ENCODE results near the gene AGBL4.

The AGBL4 gene

DNA sequence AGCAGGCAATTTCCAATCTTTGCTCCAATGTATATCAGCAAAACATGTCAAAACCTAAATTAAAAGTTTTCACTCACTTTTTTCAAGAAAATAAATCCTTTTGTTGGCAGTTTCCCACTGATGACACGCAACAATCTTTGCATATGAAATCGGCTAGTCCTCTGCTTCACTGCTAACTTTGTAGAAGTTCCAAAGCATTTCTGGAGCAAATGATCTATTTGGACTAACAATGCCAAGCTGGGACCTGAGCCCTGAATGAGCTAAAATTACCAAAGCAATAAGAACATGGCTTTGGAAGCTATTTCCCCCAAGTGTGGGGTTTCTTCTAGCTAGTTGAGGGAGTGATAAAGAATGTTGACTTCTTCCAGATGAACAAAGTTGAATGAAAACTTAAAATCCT, 1252.2 kb downstream of the AGBL4 start:
- peaks cover 4% of the 10 kb centered on the region for H3K79me1 ChIP-seq (replicated peaks; ENCODE audit: low read length, poor library complexity, severe bottlenecking)
- H3K36me3 ChIP-seq (ENCODE audit: control insufficient read depth in 1 of 2, insufficient read depth in 2 of 2, low read depth in 1 of 2, low read length in 2 of 2) = no peaks in the 10 kb centered on the region
- DNase-seq = no peak
- H3K4me3 ChIP-seq (ENCODE audit: insufficient read depth in 1 of 2, low read depth in 1 of 2, low read length in 2 of 2) = no peak overlapping the region
- H2AFZ ChIP-seq (ENCODE audit: low read depth, low read length) = no peak overlapping the region
- no peak overlapping the region for H2BK120ac ChIP-seq (ENCODE audit: low read depth, low read length)
- H4K8ac ChIP-seq (ENCODE audit: low read length) = no peak overlapping the region
- no peak overlapping the region for H3K27ac ChIP-seq (ENCODE audit: low read length, poor library complexity, severe bottlenecking)
- no peak overlapping the region for H3K4ac ChIP-seq (ENCODE audit: low read depth in 1 of 2, low read length in 2 of 2)
- no peak overlapping the region for H3K18ac ChIP-seq (ENCODE audit: low read depth in 1 of 2, low read length in 2 of 2)
- H3K27me3 ChIP-seq (ENCODE audit: control insufficient read depth in 1 of 2, insufficient read depth in 1 of 2, low read length in 2 of 2) = peaks cover 5 to 8% of the 10 kb centered on the region in 2 experiments
- H4K91ac ChIP-seq (ENCODE audit: low read length) = no peak overlapping the region
- no peak overlapping the region for H2AK5ac ChIP-seq (ENCODE audit: low read length, severe bottlenecking)
- H3K4me1 ChIP-seq (ENCODE audit: control insufficient read depth, insufficient read depth, low read depth, low read length) = peaks cover 8% of the 10 kb centered on the region
- H2BK15ac ChIP-seq (ENCODE audit: low read depth, poor library complexity, severe bottlenecking) = no peak overlapping the region
- no peak overlapping the region for H3K23ac ChIP-seq (ENCODE audit: low read length in 2 of 2)
- H2BK5ac ChIP-seq (ENCODE audit: low read depth, low read length, poor library complexity, severe bottlenecking) = no peak overlapping the region
- no peak overlapping the region for H3K4me2 ChIP-seq (ENCODE audit: low read length, poor library complexity, severe bottlenecking)
- 85% methylated on average over 2 of the region's 2 CpGs for WGBS
- H3K9ac ChIP-seq (ENCODE audit: low read length) = no peak overlapping the region
- H3K14ac ChIP-seq (ENCODE audit: low read length in 2 of 2) = no peak overlapping the region
- H2BK12ac ChIP-seq (ENCODE audit: low read length in 2 of 2) = no peak overlapping the region
- no peaks in the 10 kb centered on the region for H3K9me3 ChIP-seq (ENCODE audit: control insufficient read depth, low read length)

DNA sequence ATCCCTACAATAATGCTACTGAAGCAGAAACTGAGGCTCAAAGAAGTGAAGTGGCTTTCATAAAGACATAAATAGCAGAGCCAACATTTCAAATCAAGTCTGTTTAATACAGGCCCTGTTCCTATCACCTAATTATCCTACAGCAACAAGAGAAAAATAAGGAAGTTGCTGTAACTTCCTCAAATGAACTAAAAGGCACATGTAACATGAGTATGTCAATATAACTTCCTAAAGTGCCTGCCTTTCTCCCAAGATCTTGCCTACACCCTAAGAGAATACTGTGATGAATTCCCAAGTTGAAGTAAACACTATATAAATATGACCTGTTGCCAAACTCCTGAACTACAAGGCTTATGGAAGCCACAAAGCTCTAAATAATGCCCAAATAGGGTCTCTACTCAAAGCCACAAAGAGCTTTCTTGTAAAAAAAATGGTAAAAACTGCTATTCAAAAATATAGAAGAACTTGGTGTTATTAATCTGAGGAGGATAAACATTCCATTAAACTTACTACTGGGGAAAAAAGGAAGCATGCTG, 1255.7 kb downstream of the AGBL4 start:
- H3K4me1 ChIP-seq (ENCODE audit: control insufficient read depth, insufficient read depth, low read depth, low read length) = peaks cover 4% of the 10 kb centered on the region
- no peak overlapping the region for H3K23ac ChIP-seq (ENCODE audit: low read length in 2 of 2)
- no peak overlapping the region for H2BK120ac ChIP-seq (ENCODE audit: low read depth, low read length)
- no peaks in the 10 kb centered on the region for H3K9me3 ChIP-seq (ENCODE audit: control insufficient read depth, low read length)
- no peak overlapping the region for H3K14ac ChIP-seq (ENCODE audit: low read length in 2 of 2)
- H3K36me3 ChIP-seq (ENCODE audit: control insufficient read depth in 1 of 2, insufficient read depth in 2 of 2, low read depth in 1 of 2, low read length in 2 of 2) = peaks cover 0 to 2% of the 10 kb centered on the region in 2 experiments
- no peak overlapping the region for H3K4ac ChIP-seq (ENCODE audit: low read depth in 1 of 2, low read length in 2 of 2)
- H3K9ac ChIP-seq (ENCODE audit: low read length) = no peak overlapping the region
- H2AFZ ChIP-seq (ENCODE audit: low read depth, low read length) = no peak overlapping the region
- H2AK5ac ChIP-seq (ENCODE audit: low read length, severe bottlenecking) = no peak overlapping the region
- no peak overlapping the region for H4K91ac ChIP-seq (ENCODE audit: low read length)
- no peak overlapping the region for H3K27ac ChIP-seq (ENCODE audit: low read length, poor library complexity, severe bottlenecking)
- no peak overlapping the region for H4K8ac ChIP-seq (ENCODE audit: low read length)
- no peaks in the 10 kb centered on the region for H3K27me3 ChIP-seq (ENCODE audit: control insufficient read depth in 1 of 2, insufficient read depth in 1 of 2, low read length in 2 of 2)
- H2BK12ac ChIP-seq (ENCODE audit: low read length in 2 of 2) = no peak overlapping the region
- H3K18ac ChIP-seq (ENCODE audit: low read depth in 1 of 2, low read length in 2 of 2) = no peak overlapping the region
- peak; percentile 10 for DNase-seq
- H2BK5ac ChIP-seq (ENCODE audit: low read depth, low read length, poor library complexity, severe bottlenecking) = no peak overlapping the region
- H3K79me1 ChIP-seq (replicated peaks; ENCODE audit: low read length, poor library complexity, severe bottlenecking) = peaks cover 8% of the 10 kb centered on the region
- H3K4me2 ChIP-seq (ENCODE audit: low read length, poor library complexity, severe bottlenecking) = no peak overlapping the region
- no peak overlapping the region for H3K4me3 ChIP-seq (ENCODE audit: insufficient read depth in 1 of 2, low read depth in 1 of 2, low read length in 2 of 2)
- H2BK15ac ChIP-seq (ENCODE audit: low read depth, poor library complexity, severe bottlenecking) = no peak overlapping the region

DNA sequence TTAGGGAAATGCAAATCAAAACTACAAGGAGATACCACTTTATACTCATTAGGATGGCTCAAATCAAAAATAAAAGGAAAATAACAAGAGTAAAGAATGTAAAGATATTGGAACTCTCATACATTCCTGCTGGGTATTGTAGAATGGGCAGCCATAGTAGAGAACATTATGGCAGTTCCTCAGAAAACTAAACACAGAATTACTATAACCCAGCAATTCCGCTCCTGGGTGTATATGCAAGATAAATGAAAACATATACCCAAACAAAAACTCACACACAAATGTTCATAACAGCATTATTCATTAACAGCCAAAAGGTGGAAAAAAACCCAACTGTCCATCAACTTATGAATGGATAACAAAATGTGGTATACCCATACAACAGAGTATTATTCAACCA, 1258.4 kb downstream of the AGBL4 start:
- Histone ChIP-seq H3K9me3 (ENCODE audit: control insufficient read depth, low read length) (no peaks in the 10 kb centered on the region), H3K23ac (ENCODE audit: low read length in 2 of 2) (no peak overlapping the region), H2AK5ac (ENCODE audit: low read length, severe bottlenecking) (no peak overlapping the region)

DNA sequence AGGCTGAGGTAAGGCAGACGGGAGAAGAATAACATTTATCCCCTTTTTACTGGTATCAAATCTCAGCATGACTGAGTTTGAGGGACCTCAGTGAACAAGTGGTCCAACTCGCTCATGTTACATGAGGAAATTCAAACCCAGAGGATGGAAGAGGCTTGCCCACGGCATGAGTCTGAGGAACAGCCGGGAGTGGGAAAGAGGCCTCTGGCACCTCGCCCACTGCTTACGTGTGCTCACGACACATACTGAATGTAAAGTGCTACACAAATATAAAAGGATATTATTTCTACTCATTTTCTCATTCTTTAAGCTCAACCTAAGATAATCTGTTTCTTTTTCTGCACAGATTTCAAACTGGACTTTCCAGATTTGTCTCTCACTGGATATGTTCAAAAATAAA, 1261.8 kb downstream of the AGBL4 start:
- H4K8ac ChIP-seq (ENCODE audit: low read length) = no peak overlapping the region
- no peak overlapping the region for H2AK5ac ChIP-seq (ENCODE audit: low read length, severe bottlenecking)
- peaks cover 4% of the 10 kb centered on the region for H3K4me1 ChIP-seq (ENCODE audit: control insufficient read depth, insufficient read depth, low read depth, low read length)
- no peak overlapping the region for H3K14ac ChIP-seq (ENCODE audit: low read length in 2 of 2)
- H2BK12ac ChIP-seq (ENCODE audit: low read length in 2 of 2) = no peak overlapping the region
- no peak overlapping the region for H3K23ac ChIP-seq (ENCODE audit: low read length in 2 of 2)
- no peak overlapping the region for H2BK5ac ChIP-seq (ENCODE audit: low read depth, low read length, poor library complexity, severe bottlenecking)
- no peak overlapping the region for H3K4ac ChIP-seq (ENCODE audit: low read depth in 1 of 2, low read length in 2 of 2)
- DNase-seq = no peak
- H3K36me3 ChIP-seq (ENCODE audit: control insufficient read depth in 1 of 2, insufficient read depth in 2 of 2, low read depth in 1 of 2, low read length in 2 of 2) = peaks cover 10% of the 10 kb centered on the region in 2 experiments
- peak overlapping the region in 1 of 2 experiments; percentile 61 for H3K4me3 ChIP-seq (ENCODE audit: insufficient read depth in 1 of 2, low read depth in 1 of 2, low read length in 2 of 2)
- no peaks in the 10 kb centered on the region for H3K27me3 ChIP-seq (ENCODE audit: control insufficient read depth in 1 of 2, insufficient read depth in 1 of 2, low read length in 2 of 2)
- H3K18ac ChIP-seq (ENCODE audit: low read depth in 1 of 2, low read length in 2 of 2) = no peak overlapping the region
- no peak overlapping the region for H3K4me2 ChIP-seq (ENCODE audit: low read length, poor library complexity, severe bottlenecking)
- peak overlapping the region; percentile 39 for H3K9ac ChIP-seq (ENCODE audit: low read length)
- H3K9me3 ChIP-seq (ENCODE audit: control insufficient read depth, low read length) = no peaks in the 10 kb centered on the region
- H2BK120ac ChIP-seq (ENCODE audit: low read depth, low read length) = no peak overlapping the region
- H2BK15ac ChIP-seq (ENCODE audit: low read depth, poor library complexity, severe bottlenecking) = no peak overlapping the region
- no peak overlapping the region for H4K91ac ChIP-seq (ENCODE audit: low read length)
- peaks cover 7% of the 10 kb centered on the region for H3K79me1 ChIP-seq (replicated peaks; ENCODE audit: low read length, poor library complexity, severe bottlenecking)
- no peak overlapping the region for H2AFZ ChIP-seq (ENCODE audit: low read depth, low read length)
- H3K27ac ChIP-seq (ENCODE audit: low read length, poor library complexity, severe bottlenecking) = no peak overlapping the region
- 97% methylated on average over 7 of the region's 7 CpGs for WGBS

More for the DNA sequence above, 1258.4 kb downstream of the AGBL4 start:
- H3K36me3 ChIP-seq (ENCODE audit: control insufficient read depth in 1 of 2, insufficient read depth in 2 of 2, low read depth in 1 of 2, low read length in 2 of 2) = peaks cover 0 to 2% of the 10 kb centered on the region in 2 experiments
- H2BK15ac ChIP-seq (ENCODE audit: low read depth, poor library complexity, severe bottlenecking) = no peak overlapping the region
- H3K27ac ChIP-seq (ENCODE audit: low read length, poor library complexity, severe bottlenecking) = no peak overlapping the region
- no peak overlapping the region for H4K91ac ChIP-seq (ENCODE audit: low read length)
- no peak overlapping the region for H3K14ac ChIP-seq (ENCODE audit: low read length in 2 of 2)
- no peak for DNase-seq
- no peak overlapping the region for H2BK12ac ChIP-seq (ENCODE audit: low read length in 2 of 2)
- peaks cover 9% of the 10 kb centered on the region for H3K79me1 ChIP-seq (replicated peaks; ENCODE audit: low read length, poor library complexity, severe bottlenecking)
- H3K4me3 ChIP-seq (ENCODE audit: insufficient read depth in 1 of 2, low read depth in 1 of 2, low read length in 2 of 2) = no peak overlapping the region
- H2BK120ac ChIP-seq (ENCODE audit: low read depth, low read length) = no peak overlapping the region
- H3K27me3 ChIP-seq (ENCODE audit: control insufficient read depth in 1 of 2, insufficient read depth in 1 of 2, low read length in 2 of 2) = no peaks in the 10 kb centered on the region
- no peak overlapping the region for H2BK5ac ChIP-seq (ENCODE audit: low read depth, low read length, poor library complexity, severe bottlenecking)
- no peak overlapping the region for H3K18ac ChIP-seq (ENCODE audit: low read depth in 1 of 2, low read length in 2 of 2)
- no peak overlapping the region for H3K4me2 ChIP-seq (ENCODE audit: low read length, poor library complexity, severe bottlenecking)
- no peak overlapping the region for H2AFZ ChIP-seq (ENCODE audit: low read depth, low read length)
- H4K8ac ChIP-seq (ENCODE audit: low read length) = no peak overlapping the region
- H3K4me1 ChIP-seq (ENCODE audit: control insufficient read depth, insufficient read depth, low read depth, low read length) = peaks cover 6% of the 10 kb centered on the region
- no peak overlapping the region for H3K4ac ChIP-seq (ENCODE audit: low read depth in 1 of 2, low read length in 2 of 2)
- H3K9ac ChIP-seq (ENCODE audit: low read length) = no peak overlapping the region
- 83% methylated on average over 1 of the region's 1 CpG for WGBS

Measured in mesenchymal stem cell (in vitro differentiated cells and primary cell).